GM18508 (cell line): Measurements from ENCODE around the gene MED19.
"Not testable (repeated sequence)": the region's sequence is repeated elsewhere in the genome, so short reads cannot be mapped to it uniquely, and the experiment has no call there.

ENCODE experiments used
- ATAC-seq: cut with Tn5 transposase; IDR thresholded peaks from one replicate; pipeline ENCODE4 v1.9.1; 2021; ENCODE audit warnings: moderate number of reproducible peaks; ENCODE audit not compliant: insufficient read depth, unreplicated experiment

The MED19 gene

DNA sequence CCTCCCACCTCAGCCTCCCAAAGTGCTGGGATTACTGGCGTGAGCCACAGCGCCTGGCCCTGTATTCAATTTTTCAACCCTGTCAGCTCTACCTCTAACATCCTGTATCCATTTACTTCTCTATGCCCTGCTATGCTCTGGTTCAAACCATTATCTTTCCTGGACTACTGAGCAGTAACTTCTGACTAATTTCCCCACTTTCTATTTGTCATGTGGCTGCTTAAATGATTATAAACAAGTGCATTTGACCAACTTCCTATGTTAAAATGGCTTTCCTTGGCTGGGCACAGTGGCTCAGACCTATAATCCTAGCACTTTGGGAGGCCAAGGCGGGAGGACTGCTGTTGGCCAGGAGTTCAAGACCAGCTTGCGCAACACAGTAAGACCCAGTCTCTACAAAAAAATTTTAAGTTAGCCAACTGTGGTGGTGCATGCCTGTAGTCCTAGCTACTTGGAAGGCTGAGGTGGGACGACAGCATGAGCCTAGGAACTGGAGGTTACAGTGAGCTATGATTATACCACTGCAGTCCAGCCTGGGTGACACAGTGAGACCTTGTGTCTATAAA lies 2.1 kb downstream of the MED19 start:
- no peak for ATAC-seq

GRCh38 chr11:57705432-57705831 lies 6.6 kb downstream of the MED19 start:
- ATAC-seq: not testable (repeated sequence)

GRCh38 chr11:57704932-57705331 lies 7.1 kb downstream of the MED19 start:
- ATAC-seq: no peak

DNA sequence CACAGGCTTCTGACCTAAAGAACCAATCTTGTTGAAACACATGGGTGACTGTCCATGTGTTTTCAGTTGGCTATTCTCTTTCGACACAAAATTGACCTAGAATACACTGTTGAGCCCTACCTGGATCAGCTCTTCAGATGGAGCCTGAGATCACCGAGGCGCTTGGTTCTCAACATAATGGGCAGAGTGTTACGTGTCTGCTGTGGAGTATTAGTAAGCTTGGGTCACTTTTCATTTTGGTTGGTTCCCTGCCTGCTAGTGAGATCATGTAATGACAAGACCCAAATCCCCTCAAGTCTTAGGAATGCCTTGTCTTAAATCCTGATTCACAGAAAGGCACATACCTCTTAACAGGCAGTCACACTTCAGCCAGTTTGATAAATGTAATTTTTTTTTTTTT lies 8.7 kb downstream of the MED19 start:
- ATAC-seq: no peak

GRCh38 chr11:57700425-57700824 lies 11.6 kb downstream of the MED19 start:
- ATAC-seq: no peak

DNA sequence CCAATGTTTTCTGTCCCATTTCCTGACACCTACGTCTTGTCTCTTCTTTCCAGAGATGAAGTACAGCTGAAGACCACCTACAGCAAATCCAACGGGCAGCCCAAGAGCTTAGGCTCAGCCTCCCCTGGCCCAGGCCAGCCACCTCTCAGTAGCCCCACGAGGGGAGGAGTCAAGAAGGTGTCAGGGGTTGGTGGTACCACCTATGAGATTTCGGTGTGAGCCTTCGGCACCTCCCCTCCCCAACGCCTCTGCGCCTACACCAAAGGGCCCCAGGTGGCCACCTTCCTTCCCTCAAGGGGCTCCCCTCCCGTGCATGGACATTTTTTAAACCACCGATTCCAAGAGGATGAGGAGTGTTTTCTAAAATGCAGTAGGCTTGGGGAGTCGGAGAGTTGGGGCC lies 12.2 kb downstream of the MED19 start:
- ATAC-seq: no peak

DNA sequence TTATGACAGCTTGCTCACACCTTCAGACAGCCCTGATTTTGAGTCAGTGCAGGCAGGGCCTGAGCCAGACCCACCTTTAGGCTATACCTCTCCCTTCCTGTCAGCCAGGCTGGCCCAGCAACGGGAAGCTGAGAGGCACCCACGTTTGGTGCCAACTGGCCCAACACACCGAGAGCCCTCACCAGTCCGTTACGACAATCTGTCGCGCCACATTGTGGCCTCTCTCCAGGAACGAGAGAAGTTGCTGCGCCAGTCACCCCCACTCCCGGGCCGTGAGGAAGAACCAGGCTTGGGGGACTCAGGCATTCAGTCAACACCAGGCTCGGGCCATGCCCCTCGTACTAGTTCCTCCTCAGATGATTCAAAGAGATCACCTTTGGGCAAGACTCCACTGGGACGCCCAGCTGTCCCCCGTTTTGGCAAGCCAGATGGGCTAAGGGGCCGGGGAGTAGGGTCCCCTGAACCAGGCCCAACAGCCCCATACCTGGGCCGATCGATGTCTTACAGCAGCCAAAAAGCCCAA lies 13.1 kb downstream of the MED19 start:
- no peak for ATAC-seq

DNA sequence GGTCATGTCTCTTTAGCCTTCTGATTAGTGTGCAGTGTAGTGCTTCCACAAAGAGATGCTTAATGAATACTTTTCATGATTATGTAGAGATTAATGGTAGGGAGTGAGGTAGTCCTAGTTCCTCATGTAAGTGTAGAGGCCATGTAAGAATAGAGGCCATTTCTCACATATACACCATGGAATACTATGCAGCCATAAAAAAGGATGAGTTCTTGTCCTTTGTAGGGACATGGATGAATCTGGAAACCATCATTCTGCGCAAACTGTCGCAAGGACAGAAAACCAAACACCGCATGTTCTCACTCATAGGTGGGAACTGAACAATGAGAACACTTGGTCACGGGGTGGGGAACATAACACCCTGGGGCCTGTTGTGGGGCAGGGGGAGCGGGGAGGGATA lies 21.5 kb downstream of the MED19 start:
- ATAC-seq: not testable (repeated sequence)

- ATAC-seq: no peak
Observed at GRCh38 chr11:57681168-57681567, 30.8 kb downstream of the MED19 start.

DNA sequence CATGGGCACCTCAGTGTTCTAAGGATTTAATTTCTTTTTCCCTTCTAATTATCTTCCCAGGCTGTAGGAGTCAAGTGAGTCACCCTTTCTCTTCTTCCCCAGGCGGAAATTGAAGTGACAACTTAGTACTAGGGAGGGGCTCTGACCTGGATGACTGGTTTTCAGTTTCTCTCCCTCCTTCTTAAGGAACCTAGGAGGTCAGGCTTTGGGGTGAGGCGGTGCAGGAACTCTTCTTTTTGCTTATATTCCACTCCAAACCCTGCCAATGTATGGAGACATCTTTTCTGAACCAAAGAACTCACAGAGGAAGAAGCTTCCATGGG lies 31.5 kb downstream of the MED19 start:
- no peak for ATAC-seq

GRCh38 chr11:57679396-57679795 lies 32.6 kb downstream of the MED19 start:
- no peak for ATAC-seq

- ATAC-seq: no peak
Observed at GRCh38 chr11:57675176-57675941, 36.7 kb downstream of the MED19 start.

DNA sequence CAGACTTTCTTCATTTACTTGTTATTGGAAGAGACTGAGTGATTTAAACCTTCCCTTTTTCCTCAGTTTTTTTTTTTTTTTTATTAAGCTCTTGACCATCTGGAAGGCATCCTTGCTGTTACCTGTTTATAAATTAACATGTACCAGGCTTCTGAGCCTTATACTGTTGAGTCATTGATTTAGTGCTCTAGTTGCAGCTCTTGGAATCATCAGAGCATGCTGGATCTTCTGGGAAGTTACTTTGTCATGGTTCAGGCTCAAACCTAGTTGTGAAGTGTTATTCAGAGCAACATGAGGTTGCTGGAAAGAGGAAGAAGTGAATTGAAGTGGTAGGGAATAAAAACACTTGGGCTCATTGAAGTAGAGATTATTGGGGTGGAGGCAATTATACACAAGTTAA lies 37.8 kb downstream of the MED19 start:
- ATAC-seq: no peak

GRCh38 chr11:57668434-57668782 lies 43.6 kb downstream of the MED19 start:
- ATAC-seq: no peak

DNA sequence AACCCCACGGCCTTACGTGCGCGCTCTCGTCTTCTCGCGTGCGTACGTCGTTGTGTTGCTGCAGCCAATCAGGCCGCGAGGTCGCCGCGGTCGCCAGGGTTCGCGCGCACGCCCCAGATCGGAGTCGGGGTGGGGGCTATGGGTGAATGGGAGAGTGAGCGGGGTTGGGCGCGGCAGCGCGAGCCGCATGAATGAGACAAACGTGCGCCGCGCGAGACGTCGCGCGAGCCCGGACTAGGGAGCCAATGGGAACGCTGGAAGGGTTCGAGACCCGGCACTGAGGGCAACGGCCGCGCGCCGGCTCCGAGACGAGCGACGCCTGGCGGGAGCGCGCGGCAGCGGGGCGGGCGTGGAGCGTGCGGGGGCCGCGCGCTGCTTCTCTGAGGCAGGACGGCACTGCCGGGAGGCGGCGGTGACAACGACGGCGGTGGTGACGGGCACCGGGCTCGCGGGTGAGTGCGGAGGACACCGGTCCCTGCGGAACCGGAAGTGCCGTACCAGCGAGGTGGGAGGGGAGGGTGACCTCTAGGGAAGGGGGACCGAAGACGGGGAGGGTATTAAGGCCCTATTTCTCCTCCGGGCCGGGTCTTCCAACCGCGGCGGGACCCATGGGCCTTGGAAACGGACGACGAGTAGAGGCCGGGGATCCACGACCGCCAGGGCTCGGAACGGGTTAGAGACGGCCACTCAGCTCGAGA lies 44.1 kb downstream of the MED19 start, which contains the start of gene ZDHHC5:
Gene ZDHHC5 (plus strand): TSS at position 379 of the 698 bp plus-strand sequence. CDS start 4,977 bp downstream, outside the sequence.
- peak; percentile 70 for ATAC-seq

DNA sequence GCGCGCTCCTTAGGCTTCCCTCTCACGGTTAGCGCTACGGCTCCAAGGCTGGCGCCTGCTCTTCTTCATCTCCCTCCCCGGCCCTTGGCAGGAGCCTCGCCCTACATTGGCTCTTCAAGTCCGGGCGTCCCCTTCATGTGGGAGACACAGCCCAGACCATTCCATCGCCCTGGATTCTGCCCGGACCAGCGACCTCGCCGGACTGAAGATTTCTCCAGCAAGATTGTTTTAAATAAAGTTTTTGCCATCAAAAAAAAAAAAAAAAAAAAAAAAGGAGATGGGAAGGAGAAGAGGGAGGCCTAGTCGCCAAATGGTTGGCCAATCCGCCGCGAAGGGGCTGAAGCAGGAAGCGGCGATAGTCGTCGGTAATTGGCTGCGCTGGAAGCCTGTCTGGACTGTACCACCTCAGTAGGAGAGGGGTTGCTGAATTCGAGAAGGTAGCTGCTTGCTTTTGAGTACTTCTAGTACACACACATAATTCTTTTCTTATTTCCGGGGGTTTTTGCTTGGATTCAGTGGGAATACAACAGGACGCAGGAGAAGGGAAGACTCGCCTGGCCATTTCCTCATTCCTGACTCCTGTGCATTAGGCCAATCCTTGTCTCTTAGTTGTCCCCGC lies 44.8 kb downstream of the MED19 start:
- ATAC-seq: peak; percentile 68

DNA sequence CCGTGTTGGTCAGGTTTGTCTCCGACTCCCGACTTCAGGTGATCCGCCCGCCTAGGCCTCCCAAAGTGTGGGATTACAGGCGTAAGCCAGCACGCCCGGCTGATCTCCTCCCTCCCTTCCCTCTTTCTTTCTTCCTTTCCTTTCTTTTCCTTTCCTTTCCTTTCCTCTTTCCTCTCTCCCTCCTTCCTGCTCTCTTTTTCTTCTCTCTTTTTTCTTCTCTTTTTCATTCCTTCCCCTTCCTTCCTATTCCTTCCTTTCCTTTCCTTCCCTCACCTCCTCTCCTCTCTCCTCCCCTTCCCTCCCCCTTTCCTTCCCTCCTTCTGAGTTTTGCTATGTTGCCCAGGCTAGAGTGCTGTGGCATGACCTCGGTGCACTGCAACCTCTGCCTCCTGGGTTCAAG lies 48.0 kb downstream of the MED19 start:
- ATAC-seq: no peak

- ATAC-seq: no peak
Observed at GRCh38 chr11:57662893-57663292, 49.1 kb downstream of the MED19 start.

DNA sequence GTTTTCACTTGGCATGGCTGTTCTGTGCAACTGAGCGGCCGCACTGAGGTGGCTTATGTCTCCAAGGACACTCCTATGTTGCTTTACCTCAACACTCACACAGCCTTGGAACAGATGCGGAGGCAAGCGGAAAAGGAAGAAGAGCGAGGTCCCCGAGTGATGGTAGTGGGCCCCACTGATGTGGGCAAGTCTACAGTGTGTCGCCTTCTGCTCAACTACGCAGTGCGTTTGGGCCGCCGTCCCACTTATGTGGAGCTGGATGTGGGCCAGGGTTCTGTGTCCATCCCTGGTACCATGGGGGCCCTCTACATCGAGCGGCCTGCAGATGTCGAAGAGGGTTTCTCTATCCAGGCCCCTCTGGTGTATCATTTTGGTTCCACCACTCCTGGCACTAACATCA lies 52.3 kb downstream of the MED19 start:
- no peak for ATAC-seq

- ATAC-seq: no peak
Observed at GRCh38 chr11:57658023-57658361, 54.0 kb downstream of the MED19 start.
